ENCODE measurements around the gene REM2. TPM values are rescaled to one million over a fixed set of nuclear protein-coding genes. Genes with fewer than 3 reads are reported as not detected.
A peak's percentile ranks its signal among the peaks of the same experiment; 100 is the strongest.

The REM2 gene
- total RNA-seq, 3 donors from 2014 or later (not counting 1 experiment from before 2014, with no cell fraction given): 4.0 to 8.1 (median 7.9) TPM

DNA sequence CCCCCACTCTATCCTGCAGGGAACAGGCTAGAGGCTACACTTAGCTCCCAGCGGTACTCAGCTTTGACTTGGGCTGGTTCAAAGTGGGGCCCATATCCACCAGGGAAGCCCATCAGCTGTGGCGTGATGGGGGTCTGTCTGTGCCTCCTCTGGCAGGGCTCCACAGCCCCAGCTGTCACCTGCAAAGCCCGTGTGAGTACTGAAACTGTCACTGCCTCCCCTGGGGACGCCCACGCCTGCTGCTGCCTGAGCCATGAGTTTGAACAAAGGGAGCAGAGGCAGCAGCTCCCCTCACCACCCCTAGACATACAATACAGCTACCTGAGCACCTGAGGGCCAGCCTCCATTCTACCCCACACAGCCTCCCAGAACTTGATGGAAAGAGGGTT, 5.0 kb downstream of the REM2 start:
- Mint-ChIP-seq H3K4me3 (peak overlapping the region; percentile 91), H3K4me1 (peaks cover 36 to 58% of the 10 kb centered on the region in 2 donors), H3K27ac (peak overlapping the region; percentile 74 to 85), H3K36me3 (no peaks in the 10 kb centered on the region), H3K9me3 (no peaks in the 10 kb centered on the region), H3K27me3 (ENCODE audit: low read depth in 2 of 2) (peaks cover 0 to 3% of the 10 kb centered on the region in 2 donors)
- DNase-seq (peak in 1 of 2 donors; percentile 53), ATAC-seq (no peak)
- TF ChIP-seq, protein P1, sequence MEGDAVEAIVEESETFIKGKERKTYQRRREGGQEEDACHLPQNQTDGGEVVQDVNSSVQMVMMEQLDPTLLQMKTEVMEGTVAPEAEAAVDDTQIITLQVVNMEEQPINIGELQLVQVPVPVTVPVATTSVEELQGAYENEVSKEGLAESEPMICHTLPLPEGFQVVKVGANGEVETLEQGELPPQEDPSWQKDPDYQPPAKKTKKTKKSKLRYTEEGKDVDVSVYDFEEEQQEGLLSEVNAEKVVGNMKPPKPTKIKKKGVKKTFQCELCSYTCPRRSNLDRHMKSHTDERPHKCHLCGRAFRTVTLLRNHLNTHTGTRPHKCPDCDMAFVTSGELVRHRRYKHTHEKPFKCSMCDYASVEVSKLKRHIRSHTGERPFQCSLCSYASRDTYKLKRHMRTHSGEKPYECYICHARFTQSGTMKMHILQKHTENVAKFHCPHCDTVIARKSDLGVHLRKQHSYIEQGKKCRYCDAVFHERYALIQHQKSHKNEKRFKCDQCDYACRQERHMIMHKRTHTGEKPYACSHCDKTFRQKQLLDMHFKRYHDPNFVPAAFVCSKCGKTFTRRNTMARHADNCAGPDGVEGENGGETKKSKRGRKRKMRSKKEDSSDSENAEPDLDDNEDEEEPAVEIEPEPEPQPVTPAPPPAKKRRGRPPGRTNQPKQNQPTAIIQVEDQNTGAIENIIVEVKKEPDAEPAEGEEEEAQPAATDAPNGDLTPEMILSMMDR (IDR thresholded peaks at IDR 0.05): no peak
- Histone ChIP-seq H3K27me3 (ENCODE audit: control insufficient read depth, insufficient read depth, low read length) (no peaks in the 10 kb centered on the region), H3K27ac (ENCODE audit: low read length) (peak overlapping the region; percentile 72), H3K36me3 (ENCODE audit: control insufficient read depth, insufficient read depth, low read length) (no peaks in the 10 kb centered on the region), H3K9me3 (ENCODE audit: control insufficient read depth, insufficient read depth, low read length) (no peaks in the 10 kb centered on the region), H3K4me3 (ENCODE audit: low read length) (no peak overlapping the region), H3K4me1 (ENCODE audit: control insufficient read depth, insufficient read depth, low read length) (peaks cover 34% of the 10 kb centered on the region)
- intact Hi-C loops (cut with micrococcal nuclease): loop anchor here (2.0 kb wide), 2 partner anchors 17 to 31 kb away; partner anchors contain the start of genes LRP10 and RBM23
- 54% methylated on average over 5 of the region's 5 CpGs for WGBS (ENCODE audit: insufficient coverage)

DNA sequence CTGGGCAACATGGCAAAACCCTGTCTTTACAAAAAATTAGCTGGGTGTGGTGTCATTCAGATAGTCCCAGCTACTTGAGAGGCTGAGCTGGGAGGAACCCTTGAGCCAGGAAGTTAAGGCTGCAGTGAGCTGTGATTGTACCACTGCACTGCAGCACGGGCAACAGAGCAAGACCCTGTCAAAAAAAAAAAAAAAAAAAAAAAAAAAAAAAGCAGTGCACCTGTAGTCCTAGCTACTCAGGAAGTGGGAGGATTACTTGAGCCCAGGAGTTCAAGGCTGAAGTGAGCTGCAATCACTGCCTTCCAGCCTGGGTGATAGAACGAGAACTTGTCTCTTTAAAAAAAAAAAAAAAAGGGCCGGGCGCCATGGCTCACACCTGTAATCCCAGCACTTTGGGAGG, 5.6 kb downstream of the REM2 start:
- intact Hi-C loops (cut with micrococcal nuclease): no loop called here
- peak overlapping the region; percentile 72 for H3K27ac ChIP-seq (ENCODE audit: low read length)
- DNase-seq: peak in 1 of 2 donors; percentile 56

DNA sequence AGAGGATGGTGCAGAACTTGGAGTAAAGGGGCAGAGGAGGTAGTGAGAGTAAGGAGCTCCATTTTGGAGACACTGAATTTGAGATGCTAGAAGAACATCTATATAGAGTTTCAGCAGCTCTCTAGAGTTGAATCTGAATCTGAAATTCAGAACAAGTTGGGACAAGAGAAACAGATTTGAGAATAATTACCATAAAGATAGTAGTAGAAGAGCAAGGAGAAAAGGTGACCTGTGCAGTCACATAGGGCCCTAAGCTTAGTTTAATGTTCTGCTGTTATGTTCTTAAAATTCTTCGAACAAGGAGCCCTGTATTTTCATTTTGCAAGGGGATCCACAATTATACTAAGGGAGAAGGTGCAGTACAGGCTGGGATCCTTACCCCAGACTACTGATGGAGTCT, 7.4 kb downstream of the REM2 start:
- Mint-ChIP-seq H3K27ac (no peak overlapping the region), H3K4me3 (no peak overlapping the region), H3K27me3 (ENCODE audit: low read depth in 2 of 2) (no peaks in the 10 kb centered on the region), H3K9me3 (no peaks in the 10 kb centered on the region), H3K4me1 (peaks cover 30 to 34% of the 10 kb centered on the region in 2 donors), H3K36me3 (no peaks in the 10 kb centered on the region)
- Histone ChIP-seq H3K27me3 (ENCODE audit: control insufficient read depth, insufficient read depth, low read length) (no peaks in the 10 kb centered on the region), H3K9me3 (ENCODE audit: control insufficient read depth, insufficient read depth, low read length) (no peaks in the 10 kb centered on the region), H3K4me3 (ENCODE audit: low read length) (no peak overlapping the region), H3K4me1 (ENCODE audit: control insufficient read depth, insufficient read depth, low read length) (peaks cover 30% of the 10 kb centered on the region), H3K27ac (ENCODE audit: low read length) (no peak overlapping the region), H3K36me3 (ENCODE audit: control insufficient read depth, insufficient read depth, low read length) (no peaks in the 10 kb centered on the region)
- DNase-seq (no peak), ATAC-seq (no peak)
- TF ChIP-seq, protein P1 (IDR thresholded peaks at IDR 0.05): no peak
- intact Hi-C loops (cut with micrococcal nuclease): no loop called here
- WGBS (ENCODE audit: insufficient coverage): 91% methylated on average over 1 of the region's 1 CpG

More for the DNA sequence above, 5.6 kb downstream of the REM2 start:
- H3K9me3 Mint-ChIP-seq: no peaks in the 10 kb centered on the region
- peaks cover 36 to 51% of the 10 kb centered on the region in 2 donors for H3K4me1 Mint-ChIP-seq
- 56% methylated on average over 2 of the region's 4 CpGs for WGBS (ENCODE audit: insufficient coverage)
- no peaks in the 10 kb centered on the region for H3K36me3 Mint-ChIP-seq
- H3K27ac Mint-ChIP-seq: peak overlapping the region in 1 of 2 donors; percentile 85
- Histone ChIP-seq H3K36me3 (ENCODE audit: control insufficient read depth, insufficient read depth, low read length) (no peaks in the 10 kb centered on the region), H3K4me3 (ENCODE audit: low read length) (no peak overlapping the region), H3K27me3 (ENCODE audit: control insufficient read depth, insufficient read depth, low read length) (no peaks in the 10 kb centered on the region), H3K9me3 (ENCODE audit: control insufficient read depth, insufficient read depth, low read length) (no peaks in the 10 kb centered on the region), H3K4me1 (ENCODE audit: control insufficient read depth, insufficient read depth, low read length) (peaks cover 30% of the 10 kb centered on the region)
- no peaks in the 10 kb centered on the region for H3K27me3 Mint-ChIP-seq (ENCODE audit: low read depth in 2 of 2)
- no peak for ATAC-seq
- TF ChIP-seq, protein P1 (IDR thresholded peaks at IDR 0.05): no peak
- no peak overlapping the region for H3K4me3 Mint-ChIP-seq

DNA sequence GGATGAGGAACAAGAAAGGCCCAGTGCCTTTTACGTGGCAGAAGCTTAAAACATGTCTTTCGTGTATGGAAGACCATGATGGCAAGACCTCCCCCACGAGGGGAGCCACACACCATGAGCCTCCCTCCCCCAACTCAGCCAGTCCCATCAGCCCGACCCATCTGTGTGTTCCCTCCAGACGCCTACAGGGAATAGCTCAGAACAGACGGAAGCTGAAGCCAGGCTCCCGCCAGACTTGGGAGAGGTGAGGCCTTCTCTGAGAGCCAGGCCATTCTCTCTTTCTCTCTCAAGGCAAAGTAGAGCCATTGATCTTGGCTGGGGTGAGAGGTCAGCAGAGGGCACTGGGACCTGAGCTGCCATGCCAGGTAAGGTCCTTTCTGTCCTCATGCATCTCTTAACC, 9.5 kb downstream of the REM2 start:
- no peak overlapping the region for H3K4me3 ChIP-seq (ENCODE audit: low read length)
- Mint-ChIP-seq H3K9me3 (no peaks in the 10 kb centered on the region), H3K4me1 (peaks cover 13 to 17% of the 10 kb centered on the region in 2 donors), H3K36me3 (no peaks in the 10 kb centered on the region), H3K27me3 (ENCODE audit: low read depth in 2 of 2) (no peaks in the 10 kb centered on the region), H3K27ac (no peak overlapping the region), H3K4me3 (no peak overlapping the region)
- peaks cover 14% of the 10 kb centered on the region for H3K4me1 ChIP-seq (ENCODE audit: control insufficient read depth, insufficient read depth, low read length)
- no peaks in the 10 kb centered on the region for H3K9me3 ChIP-seq (ENCODE audit: control insufficient read depth, insufficient read depth, low read length)
- TF ChIP-seq, protein P1 (IDR thresholded peaks at IDR 0.05): no peak
- DNase-seq (no peak), ATAC-seq (no peak)
- WGBS (ENCODE audit: insufficient coverage): 94% methylated on average over 7 of the region's 7 CpGs
- no peaks in the 10 kb centered on the region for H3K36me3 ChIP-seq (ENCODE audit: control insufficient read depth, insufficient read depth, low read length)
- H3K27me3 ChIP-seq (ENCODE audit: control insufficient read depth, insufficient read depth, low read length): no peaks in the 10 kb centered on the region
- intact Hi-C loops (cut with micrococcal nuclease): no loop called here
- no peak overlapping the region for H3K27ac ChIP-seq (ENCODE audit: low read length)
